Parathyroid adenoma (tissue), 2 donors: ENCODE measurements around the gene SOX15.
"Not testable (repeated sequence)": the region's sequence is repeated elsewhere in the genome, so short reads cannot be mapped to it uniquely, and the experiment has no call there.

Experiments used
- H2AFZ ChIP-seq: fragments of 300-600 bp; sonication (generic); one replicate; pipeline ENCODE4 v1.7.0; 2017; ENCODE audit warnings: antibody characterized with exemption, mild to moderate bottlenecking
- H3K27ac ChIP-seq: fragments of 300-600 bp; sonication (generic); one replicate; pipeline ENCODE4 v1.7.0; 2017
- H3K27me3 ChIP-seq: fragments of 300-600 bp; sonication (generic); one replicate; pipeline ENCODE4 v1.7.0; 2017; ENCODE audit warnings: low read length; ENCODE audit not compliant: control insufficient read depth, insufficient read depth
- H3K36me3 ChIP-seq: fragments of 300-600 bp; sonication (generic); one replicate; pipeline ENCODE4 v1.7.0; 2017; ENCODE audit warnings: low read length; ENCODE audit not compliant: control insufficient read depth, insufficient read depth
- H3K4me1 ChIP-seq: fragments of 300-600 bp; sonication (generic); one replicate; pipeline ENCODE4 v1.7.0; 2017; ENCODE audit warnings: control low read depth
- H3K4me2 ChIP-seq: fragments of 300-600 bp; sonication (generic); one replicate; pipeline ENCODE4 v1.7.0; 2017; ENCODE audit warnings: low read length
- H3K4me3 ChIP-seq: fragments of 300-600 bp; sonication (generic); one replicate; pipeline ENCODE4 v1.7.0; 2017; ENCODE audit warnings: low read depth, low read length
- H3K79me2 ChIP-seq: fragments of 300-600 bp; sonication (generic); one replicate; pipeline ENCODE4 v1.7.0; 2017; ENCODE audit warnings: control low read depth
- H3K9ac ChIP-seq: fragments of 300-600 bp; sonication (generic); one replicate; pipeline ENCODE4 v1.7.0; 2017; ENCODE audit warnings: mild to moderate bottlenecking
- H3K9me3 ChIP-seq: fragments of 300-600 bp; sonication (generic); one replicate; pipeline ENCODE4 v1.7.0; 2017; ENCODE audit warnings: low read length; ENCODE audit not compliant: control insufficient read depth
- CTCF ChIP-seq: fragments of 300-600 bp; sonication (generic); IDR thresholded peaks from one replicate; pipeline ENCODE4 v1.7.0; 2017; ENCODE audit warnings: antibody characterized with exemption, mild to moderate bottlenecking
- donor health status: primary hyperparathyroidism.

Gene SOX15

GRCh38 chr17:7626307-7626706 lies 36.4 kb upstream of the SOX15 start:
- Histone ChIP-seq H3K9me3 (no peaks in the 10 kb centered on the region), H3K4me1 (peaks cover 15% of the 10 kb centered on the region), H3K4me2 (peak overlapping the region; percentile 88), H3K4me3 (no peak overlapping the region), H3K27ac (no peak overlapping the region), H3K36me3 (no peaks in the 10 kb centered on the region), H3K79me2 (no peaks in the 10 kb centered on the region), H3K27me3 (no peaks in the 10 kb centered on the region), H2AFZ (no peak overlapping the region), H3K9ac (no peak overlapping the region)
- TF ChIP-seq CTCF: no peak

GRCh38 chr17:7625749-7626148 lies 35.9 kb upstream of the SOX15 start:
- not testable (repeated sequence) for H2AFZ ChIP-seq, H3K4me3 ChIP-seq, H3K9me3 ChIP-seq, H3K79me2 ChIP-seq, H3K36me3 ChIP-seq, H3K4me2 ChIP-seq, H3K27me3 ChIP-seq, H3K9ac ChIP-seq, H3K27ac ChIP-seq
- peaks cover 11% of the 10 kb centered on the region for H3K4me1 ChIP-seq

GRCh38 chr17:7623661-7624060 lies 33.8 kb upstream of the SOX15 start:
- H3K9ac ChIP-seq: no peak overlapping the region
- no peaks in the 10 kb centered on the region for H3K9me3 ChIP-seq

GRCh38 chr17:7620835-7621234 lies 30.9 kb upstream of the SOX15 start:
- H3K9me3 ChIP-seq: no peaks in the 10 kb centered on the region
- no peak overlapping the region for H3K4me2 ChIP-seq
- no peak overlapping the region for H2AFZ ChIP-seq
- no peaks in the 10 kb centered on the region for H3K79me2 ChIP-seq
- no peak for TF ChIP-seq CTCF
- no peaks in the 10 kb centered on the region for H3K4me1 ChIP-seq
- H3K27me3 ChIP-seq: no peaks in the 10 kb centered on the region
- H3K4me3 ChIP-seq: no peak overlapping the region
- H3K36me3 ChIP-seq: no peaks in the 10 kb centered on the region
- H3K27ac ChIP-seq: no peak overlapping the region
- H3K9ac ChIP-seq: no peak overlapping the region

More at GRCh38 chr17:7623661-7624060, 33.8 kb upstream of the SOX15 start:
- Histone ChIP-seq H3K36me3 (no peaks in the 10 kb centered on the region), H2AFZ (no peak overlapping the region), H3K4me3 (no peak overlapping the region), H3K4me1 (peaks cover 6% of the 10 kb centered on the region), H3K79me2 (no peaks in the 10 kb centered on the region), H3K27me3 (no peaks in the 10 kb centered on the region), H3K27ac (no peak overlapping the region), H3K4me2 (no peak overlapping the region)
- TF ChIP-seq CTCF: no peak

GRCh38 chr17:7618608-7619007 lies 28.7 kb upstream of the SOX15 start:
- Histone ChIP-seq H3K9me3 (no peaks in the 10 kb centered on the region), H3K9ac (no peak overlapping the region), H3K4me3 (no peak overlapping the region), H3K4me1 (peaks cover 1% of the 10 kb centered on the region), H3K36me3 (no peaks in the 10 kb centered on the region), H2AFZ (no peak overlapping the region), H3K27ac (no peak overlapping the region), H3K27me3 (no peaks in the 10 kb centered on the region), H3K79me2 (peaks cover 6% of the 10 kb centered on the region), H3K4me2 (no peak overlapping the region)
- no peak for TF ChIP-seq CTCF
